NCI-H82 treated with DMSO at 0.1 percent for 48 hours (cell line): Measurements from ENCODE around the gene TRAF1.
A peak's percentile ranks its signal among the peaks of the same experiment; 100 is the strongest.

ENCODE experiments used
- DNase-seq: peaks from one replicate; lab custom pipeline; 2025; ENCODE audit not compliant: unreplicated experiment; lab: John Stamatoyannopoulos, UW

TRAF1 gene

DNA sequence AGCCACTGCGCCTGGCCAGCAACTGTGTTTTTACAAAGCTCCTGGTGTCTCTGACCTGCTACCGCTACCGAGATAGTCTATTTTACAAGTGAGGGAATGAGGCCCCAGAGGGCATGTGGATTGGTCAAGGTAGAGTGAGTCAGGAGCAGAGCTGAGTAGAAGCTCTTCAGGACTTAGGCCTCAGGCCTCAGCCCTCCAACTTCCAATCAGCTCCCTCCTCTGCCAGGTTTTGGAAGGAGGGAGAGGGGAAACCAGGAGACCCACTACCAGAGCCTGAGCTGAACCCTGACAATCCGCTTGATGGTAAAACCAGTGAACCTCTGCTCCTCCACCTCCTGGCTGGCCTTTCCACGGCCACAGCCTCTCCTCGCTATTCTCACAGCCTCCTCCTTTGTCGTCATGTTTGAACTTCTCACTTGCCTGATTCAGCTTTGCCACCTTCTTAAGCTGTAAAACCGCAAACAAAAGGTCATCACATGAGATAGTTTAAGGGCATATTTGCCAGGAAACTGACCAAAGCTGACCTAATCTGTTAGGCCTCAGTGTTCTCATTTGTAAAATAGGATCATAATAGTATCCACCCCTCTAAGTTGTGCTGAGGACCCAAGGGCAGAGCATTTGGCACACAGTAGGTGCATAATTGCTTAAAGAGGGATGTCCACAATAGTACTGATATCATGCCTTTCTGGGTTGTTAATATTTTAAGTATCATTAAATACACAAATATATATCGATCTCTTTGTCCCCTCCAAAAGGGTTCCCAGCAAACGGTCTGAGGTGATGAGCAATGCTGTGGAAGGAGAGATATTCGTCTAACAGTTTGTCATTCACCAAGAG, 1.7 kb downstream of the TRAF1 start:
- no peak for DNase-seq

DNA sequence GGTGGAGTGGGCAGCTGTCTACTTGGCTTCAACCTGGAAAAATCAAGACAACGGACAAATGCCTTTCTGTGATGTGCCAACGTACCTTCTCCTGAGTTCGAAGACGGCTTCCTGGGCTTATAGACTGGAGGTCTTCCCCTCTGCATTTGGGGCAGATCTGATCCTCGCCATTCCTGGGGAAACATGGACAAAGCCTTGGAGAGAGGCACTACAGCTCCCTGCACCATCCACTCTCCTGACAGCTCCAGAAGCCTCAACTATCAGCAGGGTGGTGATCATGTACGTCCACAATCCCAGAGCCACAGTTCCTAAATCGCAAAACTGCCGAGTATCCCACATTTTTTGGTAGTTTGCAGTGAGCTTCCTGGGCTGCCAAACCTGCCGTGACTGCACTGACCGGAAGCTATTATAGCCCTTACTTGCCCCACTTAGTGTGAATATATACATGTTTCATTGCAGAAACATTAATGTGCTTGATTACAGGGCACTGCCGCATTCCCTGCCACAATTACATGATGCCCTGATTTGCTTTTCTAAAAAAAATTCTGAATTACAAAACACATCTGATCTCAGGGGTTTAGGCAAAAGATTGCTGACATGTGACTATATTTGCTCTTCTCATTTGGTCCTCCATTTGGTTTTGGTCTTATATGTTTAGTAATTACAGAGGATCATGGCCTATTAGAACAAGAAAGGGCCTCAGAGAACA, 2.8 kb downstream of the TRAF1 start:
- DNase-seq, result peak; percentile 41

DNA sequence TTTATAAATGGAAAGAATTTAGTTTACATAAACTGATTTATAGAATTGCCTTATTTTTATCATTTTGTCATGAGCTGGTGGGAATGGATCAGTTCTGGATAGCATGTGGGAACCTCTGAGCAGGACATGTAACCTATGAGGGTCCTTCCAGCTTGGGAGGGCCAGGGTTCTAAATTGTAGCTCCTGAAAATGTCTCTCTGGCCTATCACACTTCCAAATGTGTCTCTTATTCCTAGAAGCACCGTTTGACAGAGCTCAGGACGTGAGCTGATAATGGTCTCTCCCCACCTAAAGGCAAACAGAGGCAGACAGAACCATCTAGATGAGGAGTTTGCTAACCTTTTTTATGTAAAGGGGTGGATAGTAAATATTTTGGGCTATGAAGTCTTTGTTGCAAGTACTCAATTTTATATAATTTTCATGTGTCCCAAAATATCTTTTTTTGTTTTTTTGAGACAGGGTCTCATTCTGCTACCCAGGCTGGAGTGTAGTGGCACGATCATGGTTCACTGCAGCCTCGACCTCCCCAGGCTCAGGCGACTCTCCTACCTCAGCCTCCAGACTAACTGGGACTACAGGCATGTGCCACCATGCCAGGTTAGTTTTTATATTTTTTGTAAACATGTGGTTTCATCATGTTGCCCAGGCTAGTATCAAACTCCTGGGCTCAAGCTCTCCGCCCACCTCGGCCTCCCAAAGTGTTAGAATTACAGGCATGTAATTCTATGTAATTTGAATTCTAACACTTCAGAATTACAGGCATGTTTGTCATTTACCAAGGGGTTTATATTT, 4.0 kb downstream of the TRAF1 start:
- no peak for DNase-seq

DNA sequence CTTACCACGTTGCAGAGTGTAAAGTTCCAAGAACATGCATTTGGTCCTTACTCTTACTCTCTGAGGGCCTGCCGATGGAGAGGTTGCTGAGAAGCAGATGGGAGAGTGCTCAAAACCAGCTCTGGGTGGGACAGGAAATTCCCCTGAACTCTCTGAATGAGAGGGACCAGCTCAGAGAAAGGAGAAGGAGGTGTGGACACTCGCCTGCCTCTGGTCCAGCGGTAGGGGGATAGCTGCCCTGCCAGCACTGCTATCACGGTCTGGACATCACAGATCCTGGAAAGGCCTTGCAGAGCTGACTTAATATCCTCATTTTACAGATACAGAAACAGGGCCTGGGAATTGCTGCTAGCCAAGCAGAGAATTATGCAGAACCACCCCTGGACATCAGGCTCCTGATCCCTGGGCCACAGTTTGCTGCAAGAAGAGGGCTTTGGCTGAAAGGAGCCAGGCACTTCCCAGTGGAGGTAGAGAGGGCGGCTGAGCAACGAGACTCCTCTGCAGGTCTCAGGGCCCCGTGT, 4.9 kb downstream of the TRAF1 start:
- DNase-seq, result no peak

DNA sequence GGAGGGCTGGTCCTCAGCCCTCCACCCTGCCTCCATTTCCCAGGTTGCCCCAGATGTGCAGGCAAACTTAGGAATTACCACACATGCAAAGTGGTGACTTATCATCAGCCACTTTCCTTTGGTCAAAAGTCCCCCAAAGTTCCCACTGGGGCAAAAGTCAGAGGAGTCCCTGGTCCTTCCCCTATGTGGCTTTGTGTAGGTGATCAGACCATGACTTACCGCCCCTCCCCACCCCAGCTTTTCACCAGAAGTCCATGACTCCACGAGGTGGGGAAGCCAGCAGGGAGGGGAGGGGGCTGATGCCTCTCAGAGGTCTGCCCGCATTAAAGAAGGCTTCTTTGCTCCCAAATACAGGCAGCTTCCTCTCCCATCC, 5.8 kb downstream of the TRAF1 start:
- DNase-seq, result peak; percentile 87

GRCh38 chr9:120919843-120920805, 6.5 kb downstream of the TRAF1 start:
- DNase-seq, result peak; percentile 100

GRCh38 chr9:120918931-120919842, 7.4 kb downstream of the TRAF1 start:
- no peak for DNase-seq

DNA sequence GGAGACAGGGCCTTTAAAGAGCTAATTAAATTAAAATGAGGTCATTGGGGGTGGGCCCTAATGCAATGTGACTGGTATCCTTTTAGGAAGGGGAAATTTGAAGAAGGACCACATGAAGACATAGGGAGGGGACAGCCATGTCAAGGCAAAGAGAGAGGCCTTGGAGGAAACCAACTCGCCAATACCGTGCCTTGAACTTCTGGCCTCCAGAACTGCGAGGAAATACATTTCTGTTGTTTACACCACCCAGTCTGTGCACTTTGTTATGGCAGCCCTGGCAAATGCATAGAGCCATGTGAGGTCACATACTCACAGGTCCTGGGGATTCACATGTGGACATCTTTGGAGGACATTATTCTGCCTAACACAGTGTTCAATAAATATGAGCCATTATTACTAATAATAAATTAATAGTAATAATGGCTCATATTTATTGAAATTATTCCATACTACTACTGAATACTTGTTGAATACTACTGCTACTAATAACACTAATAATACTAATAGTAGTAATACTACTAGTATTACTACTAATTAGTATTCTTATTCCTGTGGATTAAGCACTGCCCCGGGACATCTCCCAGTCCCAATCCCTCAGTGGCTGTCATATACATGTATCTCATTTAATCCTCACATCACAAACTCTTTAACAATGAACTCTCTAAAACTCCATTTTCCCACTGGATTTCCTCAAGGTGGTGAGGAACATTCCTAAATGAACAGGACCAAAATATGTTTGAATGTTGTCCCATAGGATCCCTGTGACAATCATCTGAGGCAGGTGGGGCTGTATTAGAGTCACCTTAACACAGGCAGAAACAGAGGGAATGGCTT, 8.4 kb downstream of the TRAF1 start:
- no peak for DNase-seq

- no peak for DNase-seq
Measured at GRCh38 chr9:120916991-120917880, 9.4 kb downstream of the TRAF1 start.

DNA sequence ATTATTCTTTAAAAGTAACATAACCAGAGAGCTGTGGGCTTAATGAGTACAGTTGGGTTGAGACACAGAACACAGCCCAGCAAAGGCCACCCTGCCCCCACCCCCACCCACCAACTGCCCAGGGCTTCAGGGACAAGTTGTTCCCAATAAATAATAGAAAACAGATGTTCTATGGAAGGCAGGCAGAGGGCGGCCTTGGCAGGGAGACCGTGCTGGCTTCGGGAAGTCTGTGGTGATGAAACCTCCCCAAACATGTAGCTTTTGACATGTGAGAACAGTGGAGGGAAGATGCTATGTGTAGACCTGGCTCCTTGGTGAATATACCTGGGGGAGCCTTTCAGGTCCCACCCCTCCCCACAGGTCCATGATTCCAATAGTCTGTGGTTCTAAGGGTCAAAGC, 10.0 kb downstream of the TRAF1 start:
- peak; percentile 41 for DNase-seq

DNA sequence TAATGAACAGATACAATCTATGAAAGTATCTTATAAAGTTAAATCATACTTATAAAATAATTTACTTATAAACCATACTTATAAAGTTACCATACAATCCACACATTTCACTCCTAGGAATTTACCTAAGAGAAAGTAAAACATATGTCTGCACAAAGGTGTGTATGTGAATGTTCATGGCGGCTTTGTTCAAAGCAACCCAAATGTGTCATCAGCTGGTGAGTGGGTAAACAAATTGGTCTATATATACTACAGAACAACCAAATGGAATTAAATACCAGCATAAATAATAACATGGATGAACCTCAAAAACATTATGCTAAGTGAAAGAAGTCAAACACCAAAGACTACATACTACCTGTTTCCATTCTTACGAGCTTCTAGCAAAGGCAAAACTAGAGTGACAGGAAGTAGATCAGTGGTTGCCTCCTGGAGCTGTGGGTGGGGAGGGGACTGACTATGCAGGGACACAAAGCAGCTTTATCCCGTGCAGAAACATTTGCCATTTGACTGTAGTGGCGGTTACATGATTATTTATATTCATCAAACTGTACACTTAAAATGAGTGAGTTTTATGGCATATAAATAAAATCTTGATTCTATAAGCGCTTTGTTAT, 10.6 kb downstream of the TRAF1 start:
- DNase-seq, result peak; percentile 30

- no peak for DNase-seq
Measured at GRCh38 chr9:120914953-120915352, 11.6 kb downstream of the TRAF1 start.

DNA sequence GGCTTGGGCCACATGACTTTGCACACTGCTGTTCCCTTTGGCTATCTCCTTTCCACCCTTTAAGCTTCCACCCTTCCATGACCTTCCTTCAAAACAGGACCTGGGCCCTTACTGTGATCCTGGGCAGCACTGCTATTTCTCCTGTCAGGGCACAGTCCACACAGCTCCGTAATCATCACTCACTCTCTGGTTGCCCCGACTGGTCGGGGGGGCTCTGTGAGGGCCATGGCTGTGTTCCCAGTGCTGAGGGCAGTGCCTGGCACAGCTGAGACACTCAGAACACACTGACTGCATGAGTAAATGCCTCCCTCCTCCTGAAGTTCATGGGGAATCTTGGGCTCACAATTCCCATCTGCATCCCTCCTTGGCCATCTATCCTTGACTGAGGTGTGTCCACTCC, 12.2 kb downstream of the TRAF1 start:
- no peak for DNase-seq

DNA sequence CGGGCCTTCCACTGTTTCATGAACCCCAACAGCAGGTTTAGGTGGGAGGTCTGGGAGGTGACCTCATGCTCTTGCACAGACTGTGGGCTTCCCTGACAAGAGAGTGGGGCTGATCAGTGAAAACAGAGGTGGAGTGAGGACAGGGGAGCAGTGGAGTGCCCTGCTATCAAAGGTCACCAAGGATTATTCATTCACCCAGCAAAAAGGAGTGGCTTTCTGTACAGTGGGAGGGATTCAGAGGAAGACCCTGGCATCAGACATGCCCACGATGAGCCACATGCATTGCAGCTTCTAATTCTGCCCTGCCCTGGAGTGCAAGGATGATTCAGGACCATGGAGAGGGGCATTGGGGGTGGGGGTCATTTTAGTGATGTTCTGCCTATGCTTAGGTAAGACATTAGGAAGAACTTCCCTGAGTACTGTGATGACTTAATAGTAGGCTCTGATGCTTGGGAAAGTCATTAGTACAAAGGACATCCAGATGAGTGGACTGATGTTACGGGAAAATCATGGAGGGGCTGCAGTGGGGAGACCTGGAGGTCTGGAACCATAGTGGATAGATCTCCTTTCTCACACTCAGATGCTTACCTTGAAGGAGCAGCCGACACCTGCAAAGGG, 12.8 kb downstream of the TRAF1 start:
- no peak for DNase-seq

DNA sequence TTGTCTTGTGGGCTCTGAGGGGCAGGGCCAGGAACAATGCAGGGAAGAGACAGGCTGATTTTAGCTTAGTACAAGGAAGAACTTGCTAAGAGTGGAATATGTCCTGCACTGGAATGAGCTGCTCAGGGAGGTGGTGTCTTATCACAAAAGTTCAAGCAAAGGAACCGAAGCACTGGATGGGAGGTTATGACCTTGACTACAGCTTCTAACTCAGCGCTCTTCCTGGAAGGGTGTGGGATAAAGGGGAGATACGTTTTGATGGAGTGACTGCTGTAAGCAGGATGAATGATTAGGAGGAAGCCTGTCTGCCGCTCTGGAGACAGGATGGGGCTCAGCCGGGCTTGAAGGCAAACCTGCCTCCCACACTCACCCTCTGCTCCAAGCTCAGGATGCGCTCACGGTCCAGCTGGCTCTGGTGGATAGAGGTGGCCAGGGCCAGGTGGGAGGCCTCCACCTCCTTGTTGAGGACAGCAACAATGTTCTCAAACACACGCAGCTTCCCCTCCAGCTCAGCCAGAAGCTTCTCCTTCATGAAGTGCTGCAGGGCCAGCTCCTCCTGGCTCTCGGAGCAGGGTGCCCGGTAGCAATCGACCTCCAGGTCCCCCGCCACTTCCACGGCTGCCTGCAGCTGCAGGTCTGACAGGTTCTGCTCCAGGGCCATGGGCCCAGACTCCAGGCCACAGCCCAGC, 13.5 kb downstream of the TRAF1 start:
- no peak for DNase-seq

DNA sequence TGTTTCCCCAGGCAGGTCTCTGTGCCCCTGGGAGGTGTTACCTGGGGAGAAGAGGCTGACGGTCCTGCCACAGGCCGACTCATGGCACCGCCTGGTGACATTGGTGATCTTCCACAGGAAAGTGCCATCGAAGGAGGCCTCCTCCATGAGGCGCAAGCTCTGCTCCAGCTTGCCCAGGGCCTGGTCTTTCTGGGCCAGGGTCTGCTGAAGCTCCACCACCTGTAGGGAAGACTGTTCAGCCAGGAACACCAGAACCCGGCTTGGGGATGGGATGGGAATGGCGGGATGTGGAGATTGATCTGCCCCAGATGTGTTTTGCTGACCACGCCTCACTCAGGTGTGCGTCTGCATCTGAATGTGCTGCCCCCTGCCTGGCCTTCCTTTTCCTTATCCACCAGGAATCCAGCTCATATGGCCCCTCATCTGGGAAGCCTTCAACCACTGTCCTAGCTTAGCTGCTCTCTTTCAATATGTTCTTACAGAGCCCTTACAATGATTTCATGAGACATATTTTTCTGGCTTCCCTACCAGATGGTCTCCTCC, 15.2 kb downstream of the TRAF1 start:
- DNase-seq, result no peak
